ENCODE data around the gene MEIOSIN.

GRCh38 chr19:45764945-45765701, 31.9 kb downstream of the MEIOSIN start:
- TF ChIP-seq CTCF (conservative IDR thresholded peaks at IDR 0.05): no peak
- no peak for TF ChIP-seq ZFX (IDR thresholded peaks at IDR 0.05)

All from C4-2B (cell line).